Osteocyte (in vitro differentiated cells): ENCODE results near the gene PKD2L1. TPM values are rescaled to one million over a fixed set of nuclear protein-coding genes. Genes with fewer than 3 reads are reported as not detected.
A peak's percentile ranks its signal among the peaks of the same experiment; 100 is the strongest.
"Not testable (repeated sequence)": the region's sequence is repeated elsewhere in the genome, so short reads cannot be mapped to it uniquely, and the experiment has no call there.

Source experiments
- DNase-seq: peaks from one replicate; pipeline ENCODE4 v3.0.0; 2021; ENCODE audit warnings: mixed read lengths; ENCODE audit not compliant: unreplicated experiment; ENCODE audit errors: extremely low spot score
- H3K27ac Mint-ChIP-seq: one replicate; pipeline ENCODE4 v1.8.0; 2021; ENCODE audit warnings: mild to moderate bottlenecking, mixed read lengths; ENCODE audit not compliant: unreplicated experiment
- H3K27me3 Mint-ChIP-seq: one replicate; pipeline ENCODE4 v1.8.0; 2021; ENCODE audit warnings: mixed read lengths; ENCODE audit not compliant: unreplicated experiment
- H3K36me3 Mint-ChIP-seq: one replicate; pipeline ENCODE4 v1.8.0; 2021; ENCODE audit warnings: mixed read lengths; ENCODE audit not compliant: unreplicated experiment
- H3K4me1 Mint-ChIP-seq: one replicate; pipeline ENCODE4 v1.8.0; 2021; ENCODE audit warnings: mixed read lengths; ENCODE audit not compliant: unreplicated experiment
- H3K4me3 Mint-ChIP-seq: one replicate; pipeline ENCODE4 v1.8.0; 2021; ENCODE audit warnings: mild to moderate bottlenecking, moderate library complexity, mixed read lengths; ENCODE audit not compliant: unreplicated experiment
- H3K9me3 Mint-ChIP-seq: one replicate; pipeline ENCODE4 v1.8.0; 2021; ENCODE audit warnings: mixed read lengths; ENCODE audit not compliant: unreplicated experiment
- total RNA-seq: library from RNA; stranded (reverse); gene quantifications from 2 replicates; pipeline ENCODE4 v1.2.1, GENCODE V29; 2021
- TF ChIP-seq, protein P1 (sequence below): fragments of 200-600 bp; sonication (generic); IDR thresholded peaks from 2 replicates; pipeline ENCODE4 v1.5.0; 2021; ENCODE audit warnings: antibody characterized with exemption, mild to moderate bottlenecking, moderate library complexity

PKD2L1 gene
- total RNA-seq, 1 donor from 2014 or later: not detected

DNA sequence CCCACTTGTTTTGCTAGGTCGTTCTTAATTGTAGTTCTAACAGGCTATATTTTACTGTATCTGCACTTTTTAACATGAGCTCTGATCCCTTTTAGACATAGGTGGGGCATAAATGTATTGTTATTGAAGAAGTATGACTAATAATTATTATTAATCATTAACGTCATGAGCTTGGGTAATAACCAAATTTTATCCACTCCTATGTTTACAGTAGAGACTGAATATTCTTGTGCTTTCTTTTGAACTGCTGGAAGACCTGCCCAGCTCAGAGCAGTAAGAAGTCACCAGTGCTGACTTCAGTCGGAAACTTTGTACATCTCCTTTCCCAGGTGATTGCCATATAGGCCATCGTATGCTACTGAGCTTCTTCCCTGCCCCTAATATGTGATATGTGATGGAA lies 18.7 kb downstream of the PKD2L1 start:
- Mint-ChIP-seq H3K36me3 (no peaks in the 10 kb centered on the region), H3K27me3 (peaks cover 73% of the 10 kb centered on the region), H3K9me3 (no peaks in the 10 kb centered on the region), H3K27ac (no peak overlapping the region), H3K4me3 (no peak overlapping the region), H3K4me1 (peaks cover 8% of the 10 kb centered on the region)
- DNase-seq: no peak
- TF ChIP-seq, protein P1, sequence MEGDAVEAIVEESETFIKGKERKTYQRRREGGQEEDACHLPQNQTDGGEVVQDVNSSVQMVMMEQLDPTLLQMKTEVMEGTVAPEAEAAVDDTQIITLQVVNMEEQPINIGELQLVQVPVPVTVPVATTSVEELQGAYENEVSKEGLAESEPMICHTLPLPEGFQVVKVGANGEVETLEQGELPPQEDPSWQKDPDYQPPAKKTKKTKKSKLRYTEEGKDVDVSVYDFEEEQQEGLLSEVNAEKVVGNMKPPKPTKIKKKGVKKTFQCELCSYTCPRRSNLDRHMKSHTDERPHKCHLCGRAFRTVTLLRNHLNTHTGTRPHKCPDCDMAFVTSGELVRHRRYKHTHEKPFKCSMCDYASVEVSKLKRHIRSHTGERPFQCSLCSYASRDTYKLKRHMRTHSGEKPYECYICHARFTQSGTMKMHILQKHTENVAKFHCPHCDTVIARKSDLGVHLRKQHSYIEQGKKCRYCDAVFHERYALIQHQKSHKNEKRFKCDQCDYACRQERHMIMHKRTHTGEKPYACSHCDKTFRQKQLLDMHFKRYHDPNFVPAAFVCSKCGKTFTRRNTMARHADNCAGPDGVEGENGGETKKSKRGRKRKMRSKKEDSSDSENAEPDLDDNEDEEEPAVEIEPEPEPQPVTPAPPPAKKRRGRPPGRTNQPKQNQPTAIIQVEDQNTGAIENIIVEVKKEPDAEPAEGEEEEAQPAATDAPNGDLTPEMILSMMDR: no peak

DNA sequence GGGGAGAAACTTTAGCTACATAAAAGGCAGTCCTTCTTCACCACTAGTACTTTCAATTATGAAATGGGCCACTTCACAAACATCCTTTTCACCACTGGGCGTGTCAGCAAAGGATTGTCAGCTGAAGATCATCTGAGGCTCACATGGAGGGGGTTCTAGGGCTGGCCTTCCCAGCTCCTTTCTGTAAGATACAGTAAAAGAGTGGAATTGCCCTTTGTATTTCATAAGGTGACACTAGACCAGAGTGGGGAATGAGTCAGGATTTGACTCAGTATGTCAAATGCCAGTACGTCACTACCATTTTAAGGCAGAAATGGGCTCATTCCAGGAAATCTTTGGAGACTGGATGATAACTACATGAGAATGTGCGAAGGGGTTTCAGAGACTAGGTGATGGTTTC lies 22.3 kb downstream of the PKD2L1 start:
- no peak for DNase-seq
- H3K9me3 Mint-ChIP-seq: no peaks in the 10 kb centered on the region
- no peak overlapping the region for H3K27ac Mint-ChIP-seq
- H3K27me3 Mint-ChIP-seq: peaks cover 82% of the 10 kb centered on the region
- TF ChIP-seq, protein P1: no peak
- no peak overlapping the region for H3K4me3 Mint-ChIP-seq
- H3K36me3 Mint-ChIP-seq: no peaks in the 10 kb centered on the region
- H3K4me1 Mint-ChIP-seq: no peaks in the 10 kb centered on the region

DNA sequence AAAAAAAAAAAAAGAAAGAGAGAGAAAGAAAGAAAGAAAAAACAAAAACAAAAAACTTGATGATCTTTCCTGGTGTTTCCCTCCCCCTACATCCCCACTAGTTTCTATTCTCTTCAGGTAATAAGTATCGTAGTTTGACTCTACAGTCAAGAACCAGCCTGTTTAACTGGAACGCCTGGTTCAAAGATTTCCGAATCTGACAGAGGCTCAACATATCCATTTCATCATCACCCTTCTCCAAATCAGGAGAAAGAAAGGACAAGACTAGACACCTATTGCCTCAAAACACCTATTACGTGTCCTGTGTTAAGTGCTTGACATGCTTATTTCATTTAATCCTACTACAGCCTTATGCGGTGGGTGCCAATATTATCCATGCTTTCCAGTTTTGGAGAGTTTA lies 23.2 kb downstream of the PKD2L1 start:
- H3K27me3 Mint-ChIP-seq: peaks cover 75% of the 10 kb centered on the region
- no peak overlapping the region for H3K27ac Mint-ChIP-seq
- no peaks in the 10 kb centered on the region for H3K9me3 Mint-ChIP-seq
- H3K36me3 Mint-ChIP-seq: no peaks in the 10 kb centered on the region
- no peak overlapping the region for H3K4me3 Mint-ChIP-seq
- no peak for DNase-seq
- no peaks in the 10 kb centered on the region for H3K4me1 Mint-ChIP-seq
- TF ChIP-seq, protein P1: no peak

GRCh38 chr10:100304414-100304813 lies 25.6 kb downstream of the PKD2L1 start:
- TF ChIP-seq, protein P1: no peak
- H3K27ac Mint-ChIP-seq: no peak overlapping the region
- H3K4me1 Mint-ChIP-seq: no peaks in the 10 kb centered on the region
- H3K9me3 Mint-ChIP-seq: no peaks in the 10 kb centered on the region
- no peaks in the 10 kb centered on the region for H3K36me3 Mint-ChIP-seq
- no peak overlapping the region for H3K4me3 Mint-ChIP-seq
- peaks cover 73% of the 10 kb centered on the region for H3K27me3 Mint-ChIP-seq
- no peak for DNase-seq

DNA sequence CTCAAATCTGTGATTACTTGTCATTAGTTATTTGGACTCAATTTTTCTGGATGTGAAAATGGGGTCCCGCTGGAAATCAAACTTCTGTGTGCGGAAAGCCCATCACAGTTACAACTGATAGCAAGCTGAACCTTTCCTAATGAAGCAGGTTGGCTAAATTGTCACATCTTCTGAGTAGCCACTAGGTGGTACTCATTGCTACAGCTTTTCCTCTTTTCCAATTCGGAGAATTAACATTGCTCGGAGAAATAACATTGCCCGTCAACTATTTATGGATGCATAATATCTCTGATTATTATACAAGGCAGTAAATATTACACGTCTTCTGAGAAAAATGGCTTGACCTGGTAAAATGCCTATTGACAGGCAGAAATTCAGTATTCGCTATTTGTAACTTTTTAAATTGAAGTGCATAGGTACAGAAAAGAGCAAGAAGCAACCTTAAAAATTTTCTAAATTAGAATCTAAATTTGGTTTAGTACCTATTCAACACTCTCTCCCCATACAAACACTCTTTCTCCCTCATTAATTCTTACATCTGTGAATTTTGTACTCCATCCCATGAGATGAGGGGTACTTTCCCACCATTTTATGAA lies 26.2 kb downstream of the PKD2L1 start:
- Mint-ChIP-seq H3K27ac (no peak overlapping the region), H3K27me3 (peaks cover 73% of the 10 kb centered on the region), H3K36me3 (no peaks in the 10 kb centered on the region), H3K9me3 (no peaks in the 10 kb centered on the region), H3K4me1 (no peaks in the 10 kb centered on the region), H3K4me3 (no peak overlapping the region)
- no peak for DNase-seq
- TF ChIP-seq, protein P1: peak; percentile 71

- DNase-seq, H3K4me1 Mint-ChIP-seq, H3K9me3 Mint-ChIP-seq, H3K4me3 Mint-ChIP-seq, H3K36me3 Mint-ChIP-seq, H3K27ac Mint-ChIP-seq: not testable (repeated sequence)
- H3K27me3 Mint-ChIP-seq: peaks cover 65% of the 10 kb centered on the region
These were observed 28.9 kb downstream of the PKD2L1 start for GRCh38 chr10:100301123-100301522.
